Mesendoderm (in vitro differentiated cells): ENCODE data around the gene ENO1.
A peak's percentile ranks its signal among the peaks of the same experiment; 100 is the strongest.
"Not testable (repeated sequence)": the region's sequence is repeated elsewhere in the genome, so short reads cannot be mapped to it uniquely, and the experiment has no call there.

Experiments
- DNase-seq: peaks from one replicate; pipeline ENCODE4 v3.0.0; 2013
- H2AK5ac ChIP-seq: 2 replicates; pipeline ENCODE4 v1.6.1; 2013; ENCODE audit warnings: low read length, inconsistent platforms
- H2BK120ac ChIP-seq: 2 replicates; pipeline ENCODE4 v1.6.1; 2013; ENCODE audit warnings: low read depth, mild to moderate bottlenecking, low read length, moderate library complexity, mixed read lengths
- H2BK15ac ChIP-seq: replicated peaks from 2 replicates; pipeline ENCODE4 v1.6.1; 2013; ENCODE audit warnings: low read depth, mild to moderate bottlenecking, moderate library complexity
- H2BK5ac ChIP-seq: 2 replicates; pipeline ENCODE4 v1.6.1; 2013; ENCODE audit warnings: low read length, inconsistent platforms
- H3K18ac ChIP-seq: 2 replicates; pipeline ENCODE4 v1.6.1; 2013; ENCODE audit warnings: mild to moderate bottlenecking, low read length, mixed read lengths
- H3K23ac ChIP-seq: one replicate; pipeline ENCODE4 v1.6.1; 2013; ENCODE audit warnings: low read length
- H3K27ac ChIP-seq: 2 replicates; pipeline ENCODE4 v1.5.1; 2013; ENCODE audit warnings: low read depth, mild to moderate bottlenecking, inconsistent platforms, low read length, moderate library complexity
- H3K27me3 ChIP-seq: 2 replicates; pipeline ENCODE4 v1.6.1; 2013; ENCODE audit warnings: low read length, control low read depth, mild to moderate bottlenecking, inconsistent platforms; ENCODE audit not compliant: insufficient read depth, poor library complexity
- H3K36me3 ChIP-seq: 2 replicates; pipeline ENCODE4 v1.6.1; 2013; ENCODE audit warnings: low read length, inconsistent platforms; ENCODE audit not compliant: control insufficient read depth, insufficient read depth
- H3K4ac ChIP-seq: one replicate; pipeline ENCODE4 v1.6.1; 2013; ENCODE audit warnings: low read depth, mild to moderate bottlenecking, low read length, moderate library complexity
- H3K4me1 ChIP-seq: 2 replicates; pipeline ENCODE4 v1.6.1; 2013; ENCODE audit warnings: low read depth, low read length, inconsistent platforms; ENCODE audit not compliant: control insufficient read depth
- H3K4me2 ChIP-seq: 2 replicates; pipeline ENCODE4 v1.6.1; 2013; ENCODE audit warnings: low read length
- H3K4me3 ChIP-seq: 2 replicates; pipeline ENCODE4 v1.5.1; 2013; ENCODE audit warnings: mild to moderate bottlenecking, low read length
- H3K56ac ChIP-seq: one replicate; pipeline ENCODE4 v1.6.1; 2013; ENCODE audit warnings: low read length
- H3K79me1 ChIP-seq: 2 replicates; pipeline ENCODE4 v1.6.1; 2013; ENCODE audit warnings: low read length, inconsistent platforms
- H3K79me2 ChIP-seq: 2 replicates; pipeline ENCODE4 v1.6.1; 2013; ENCODE audit warnings: mild to moderate bottlenecking, low read length; ENCODE audit not compliant: control insufficient read depth, insufficient read depth
- H3K9ac ChIP-seq: 2 replicates; pipeline ENCODE4 v1.6.1; 2013; ENCODE audit warnings: low read length, inconsistent platforms
- H4K5ac ChIP-seq: one replicate; pipeline ENCODE4 v1.6.1; 2013; ENCODE audit warnings: low read length
- H4K8ac ChIP-seq: one replicate; pipeline ENCODE4 v1.6.1; 2013; ENCODE audit warnings: low read depth, mild to moderate bottlenecking, control low read depth, low read length, moderate library complexity
- WGBS: extraction: QIAGEN DNeasy Blood & Tissue Kit; methylation state at CpG from one replicate; pipeline ENCODE4 v1.1.7; 2013; ENCODE audit warnings: low lambda C conversion rate, missing lambda C conversion rate; ENCODE audit not compliant: insufficient coverage; ENCODE audit errors: extremely low coverage; 5-methylcytosine and 5-hydroxymethylcytosine counted together

Gene ENO1

GRCh38 chr1:8886589-8886988 is 8.1 kb upstream of the ENO1 start:
- no CpG with 5 or more reads among the region's 2 CpGs for WGBS
- Histone ChIP-seq H3K79me1 (no peaks in the 10 kb centered on the region), H4K5ac (no peak overlapping the region), H3K4me1 (peaks cover 8% of the 10 kb centered on the region), H3K23ac (no peak overlapping the region), H4K8ac (no peak overlapping the region), H3K4me2 (no peak overlapping the region), H2BK15ac (no peak overlapping the region), H3K4me3 (no peak overlapping the region), H3K18ac (peak overlapping the region; percentile 29), H2AK5ac (no peak overlapping the region), H2BK5ac (no peak overlapping the region), H3K27me3 (no peaks in the 10 kb centered on the region), H3K56ac (no peak overlapping the region), H3K9ac (no peak overlapping the region), H3K79me2 (no peaks in the 10 kb centered on the region), H2BK120ac (no peak overlapping the region), H3K36me3 (no peaks in the 10 kb centered on the region), H3K27ac (no peak overlapping the region), H3K4ac (no peak overlapping the region)
- no peak for DNase-seq

GRCh38 chr1:8886031-8886524 is 7.6 kb upstream of the ENO1 start:
- H3K27ac ChIP-seq, result peak overlapping the region; percentile 52
- H2AK5ac ChIP-seq, H3K56ac ChIP-seq, H2BK120ac ChIP-seq, H3K4me2 ChIP-seq, H3K79me1 ChIP-seq, H3K36me3 ChIP-seq, H3K4me1 ChIP-seq, H3K27me3 ChIP-seq, H2BK5ac ChIP-seq, H4K8ac ChIP-seq, H3K9ac ChIP-seq, H3K79me2 ChIP-seq, H3K4ac ChIP-seq, H3K23ac ChIP-seq, DNase-seq, H4K5ac ChIP-seq, H3K4me3 ChIP-seq: not testable (repeated sequence)
- WGBS, result no CpG with 5 or more reads among the region's 9 CpGs
- H2BK15ac ChIP-seq, result peak overlapping the region; percentile 41
- peak overlapping the region; percentile 32 for H3K18ac ChIP-seq

GRCh38 chr1:8884105-8884504 is 5.6 kb upstream of the ENO1 start:
- not testable (repeated sequence) for H3K23ac ChIP-seq, H3K27me3 ChIP-seq, H3K4me3 ChIP-seq, H4K8ac ChIP-seq, H3K36me3 ChIP-seq, H3K79me2 ChIP-seq, H2BK15ac ChIP-seq, H4K5ac ChIP-seq, H3K4me2 ChIP-seq, H3K79me1 ChIP-seq, H3K9ac ChIP-seq
- peak overlapping the region; percentile 99 for H2AK5ac ChIP-seq
- WGBS, result no CpG with 5 or more reads among the region's 13 CpGs
- peak; percentile 59 for DNase-seq
- H3K56ac ChIP-seq, result peak overlapping the region; percentile 79
- peak overlapping the region; percentile 73 for H3K27ac ChIP-seq
- H2BK120ac ChIP-seq, result peak overlapping the region; percentile 1
- H2BK5ac ChIP-seq, result peak overlapping the region; percentile 95
- peaks cover 16% of the 10 kb centered on the region for H3K4me1 ChIP-seq
- peak overlapping the region; percentile 1 for H3K4ac ChIP-seq
- H3K18ac ChIP-seq, result peak overlapping the region; percentile 10

GRCh38 chr1:8883491-8883890 is 5.0 kb upstream of the ENO1 start:
- Histone ChIP-seq H3K27me3 (no peaks in the 10 kb centered on the region), H3K9ac (no peak overlapping the region), H3K4me1 (peaks cover 16% of the 10 kb centered on the region), H3K4ac (no peak overlapping the region), H3K56ac (peak overlapping the region; percentile 54), H3K4me2 (no peak overlapping the region), H4K5ac (no peak overlapping the region), H2BK120ac (peak overlapping the region; percentile 46), H4K8ac (no peak overlapping the region), H3K79me1 (no peaks in the 10 kb centered on the region), H3K36me3 (no peaks in the 10 kb centered on the region), H3K18ac (peak overlapping the region; percentile 32), H2AK5ac (no peak overlapping the region), H3K4me3 (no peak overlapping the region), H3K23ac (no peak overlapping the region), H3K79me2 (no peaks in the 10 kb centered on the region), H2BK15ac (no peak overlapping the region), H3K27ac (peak overlapping the region; percentile 63), H2BK5ac (peak overlapping the region; percentile 5)
- no CpG with 5 or more reads among the region's 3 CpGs for WGBS
- DNase-seq, result peak; percentile 92

GRCh38 chr1:8879922-8880676 is 1.6 kb upstream of the ENO1 start:
- no peaks in the 10 kb centered on the region for H3K36me3 ChIP-seq
- no peak overlapping the region for H4K5ac ChIP-seq
- peak overlapping the region; percentile 88 for H2BK5ac ChIP-seq
- H3K4me3 ChIP-seq, result no peak overlapping the region
- H3K4me2 ChIP-seq, result no peak overlapping the region
- no peak overlapping the region for H4K8ac ChIP-seq
- peak overlapping the region; percentile 94 for H3K56ac ChIP-seq
- peaks cover 34% of the 10 kb centered on the region for H3K79me2 ChIP-seq
- H3K4me1 ChIP-seq, result peaks cover 18% of the 10 kb centered on the region
- H2AK5ac ChIP-seq, result peak overlapping the region; percentile 98
- H2BK15ac ChIP-seq, result peak overlapping the region; percentile 42
- no CpG with 5 or more reads among the region's 9 CpGs for WGBS
- no peaks in the 10 kb centered on the region for H3K79me1 ChIP-seq
- H2BK120ac ChIP-seq, result peak overlapping the region; percentile 65
- no peak overlapping the region for H3K23ac ChIP-seq
- DNase-seq, result peak; percentile 88
- peak overlapping the region; percentile 98 for H3K27ac ChIP-seq
- no peaks in the 10 kb centered on the region for H3K27me3 ChIP-seq
- peak overlapping the region; percentile 86 for H3K9ac ChIP-seq
- peak overlapping the region; percentile 94 for H3K18ac ChIP-seq
- peak overlapping the region; percentile 72 for H3K4ac ChIP-seq
